NB4 (cell line): ENCODE results near the gene CBFA2T2.

Experiments
- DNase-seq: peaks from one replicate; pipeline ENCODE4 v3.0.0; 2010; ENCODE audit warnings: low read depth
- H3K4me3 ChIP-seq: one replicate; pipeline ENCODE4 v1.5.1; 2011; ENCODE audit warnings: mild to moderate bottlenecking, low read depth, low read length, moderate library complexity
- MYC ChIP-seq: IDR thresholded peaks from 2 replicates; pipeline ENCODE4 v1.6.1; 2011; ENCODE audit warnings: low read depth, low read length
- POLR2A ChIP-seq: IDR thresholded peaks from 2 replicates; pipeline ENCODE4 v1.6.1; 2011; ENCODE audit warnings: mild to moderate bottlenecking; ENCODE audit not compliant: insufficient read length; ENCODE audit errors: extremely low read depth
- TF ChIP-seq, protein P1 (sequence below): IDR thresholded peaks from one replicate; pipeline ENCODE4 v1.5.1; 2012; ENCODE audit warnings: low read depth, low read length
- TF ChIP-seq, protein P2 (sequence below): IDR thresholded peaks from 2 replicates; pipeline ENCODE4 v1.6.1; 2011; ENCODE audit warnings: low read depth, low read length

CBFA2T2 gene

DNA sequence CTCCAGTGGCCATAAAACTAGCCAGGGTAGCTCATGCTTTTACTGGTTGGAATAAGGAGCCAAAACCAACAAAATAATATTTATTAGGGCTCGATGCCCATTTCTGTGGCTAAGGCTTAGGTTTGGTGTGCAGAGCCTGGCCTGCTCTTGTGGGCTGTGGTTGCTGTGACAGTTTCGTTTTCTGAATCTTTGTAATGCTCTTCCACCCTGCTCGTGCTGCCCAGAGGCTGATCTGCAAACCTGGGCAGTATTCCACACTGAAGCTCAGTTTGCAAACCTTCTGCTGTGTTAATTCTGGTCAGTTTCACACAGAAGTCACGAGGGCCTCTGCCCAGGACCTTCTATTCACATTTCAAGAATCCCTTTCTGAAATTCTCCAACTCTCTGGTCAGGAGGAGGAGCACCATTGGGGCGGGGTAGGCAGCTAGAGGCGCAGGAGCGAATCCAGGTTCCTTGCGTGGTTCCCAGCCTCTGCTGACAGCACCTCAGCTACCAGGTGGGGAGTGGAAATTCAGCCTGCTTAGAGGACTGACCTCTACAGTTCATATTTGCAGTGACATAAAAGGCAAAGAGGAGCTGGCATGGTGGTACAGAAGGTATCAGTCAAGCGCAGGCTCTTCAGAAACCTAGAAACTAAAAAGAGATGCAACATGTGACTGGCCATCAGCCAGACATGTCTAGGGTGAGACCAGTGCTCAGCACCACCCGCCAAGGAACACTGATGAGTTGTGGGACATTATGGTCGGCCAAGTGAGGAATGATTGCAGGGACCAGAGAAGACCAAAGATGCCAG is 157.9 kb downstream of the CBFA2T2 start:
- DNase-seq = no peak
- no peak overlapping the region for H3K4me3 ChIP-seq
- TF ChIP-seq POLR2A = no peak
- TF ChIP-seq, protein P1, sequence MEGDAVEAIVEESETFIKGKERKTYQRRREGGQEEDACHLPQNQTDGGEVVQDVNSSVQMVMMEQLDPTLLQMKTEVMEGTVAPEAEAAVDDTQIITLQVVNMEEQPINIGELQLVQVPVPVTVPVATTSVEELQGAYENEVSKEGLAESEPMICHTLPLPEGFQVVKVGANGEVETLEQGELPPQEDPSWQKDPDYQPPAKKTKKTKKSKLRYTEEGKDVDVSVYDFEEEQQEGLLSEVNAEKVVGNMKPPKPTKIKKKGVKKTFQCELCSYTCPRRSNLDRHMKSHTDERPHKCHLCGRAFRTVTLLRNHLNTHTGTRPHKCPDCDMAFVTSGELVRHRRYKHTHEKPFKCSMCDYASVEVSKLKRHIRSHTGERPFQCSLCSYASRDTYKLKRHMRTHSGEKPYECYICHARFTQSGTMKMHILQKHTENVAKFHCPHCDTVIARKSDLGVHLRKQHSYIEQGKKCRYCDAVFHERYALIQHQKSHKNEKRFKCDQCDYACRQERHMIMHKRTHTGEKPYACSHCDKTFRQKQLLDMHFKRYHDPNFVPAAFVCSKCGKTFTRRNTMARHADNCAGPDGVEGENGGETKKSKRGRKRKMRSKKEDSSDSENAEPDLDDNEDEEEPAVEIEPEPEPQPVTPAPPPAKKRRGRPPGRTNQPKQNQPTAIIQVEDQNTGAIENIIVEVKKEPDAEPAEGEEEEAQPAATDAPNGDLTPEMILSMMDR = no peak
- TF ChIP-seq, protein P2, sequence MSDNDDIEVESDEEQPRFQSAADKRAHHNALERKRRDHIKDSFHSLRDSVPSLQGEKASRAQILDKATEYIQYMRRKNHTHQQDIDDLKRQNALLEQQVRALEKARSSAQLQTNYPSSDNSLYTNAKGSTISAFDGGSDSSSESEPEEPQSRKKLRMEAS = no peak
- TF ChIP-seq MYC = no peak

DNA sequence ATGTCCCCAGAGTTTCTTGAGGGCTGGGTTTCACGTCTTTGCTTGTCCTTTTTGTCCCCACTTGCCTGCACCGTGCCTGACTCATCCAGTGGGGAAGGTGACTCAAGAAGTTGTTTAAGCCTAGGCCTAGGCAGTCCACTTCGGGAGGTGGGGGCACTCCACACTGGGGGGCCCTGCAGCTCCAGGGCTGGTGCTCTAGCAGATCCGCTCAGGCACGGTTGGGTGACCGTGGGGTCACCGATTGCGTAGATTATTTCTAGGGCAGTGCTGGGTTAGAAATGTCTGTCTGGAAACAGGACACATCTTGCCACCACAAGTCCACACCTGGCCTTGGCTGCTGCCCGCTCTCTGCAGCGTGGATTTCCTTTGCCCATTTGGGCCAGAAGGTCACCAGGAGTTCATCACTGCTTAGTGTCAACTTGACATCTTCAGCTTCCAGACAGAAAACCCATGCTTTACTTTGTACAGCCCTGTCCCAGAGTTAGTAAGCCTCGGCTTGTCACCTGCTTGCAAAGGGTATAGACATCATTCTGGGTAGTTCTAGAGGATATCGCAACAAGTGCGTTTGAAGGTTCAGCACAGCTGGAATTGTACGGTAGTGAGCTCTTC is 158.6 kb downstream of the CBFA2T2 start:
- H3K4me3 ChIP-seq = no peak overlapping the region
- DNase-seq = no peak
- no peak for TF ChIP-seq MYC
- TF ChIP-seq, protein P2 = no peak
- TF ChIP-seq POLR2A = no peak
- TF ChIP-seq, protein P1 = no peak

DNA sequence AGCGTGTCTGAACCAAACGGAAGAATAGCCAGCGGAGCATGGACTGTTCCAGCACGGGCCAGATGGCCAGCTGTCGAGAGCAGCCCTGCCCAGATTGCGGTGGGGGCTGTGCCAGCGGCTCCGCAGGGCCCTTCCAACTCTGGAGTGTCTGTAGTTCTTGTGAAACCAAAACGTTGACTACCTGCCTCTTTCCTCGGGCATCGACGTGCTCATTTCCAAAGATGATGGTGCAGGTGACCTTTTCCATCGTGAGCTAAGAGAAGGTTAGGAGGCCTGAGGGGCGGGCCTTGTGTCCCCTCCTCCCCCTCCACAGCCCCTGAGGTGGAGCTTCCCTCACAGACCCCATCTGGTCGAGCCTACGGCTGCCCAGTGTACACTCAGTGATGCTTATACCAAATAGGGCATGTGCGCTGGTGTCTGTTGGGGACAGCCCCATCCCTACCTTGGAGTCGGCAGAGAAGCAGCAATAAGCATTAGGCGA is 159.3 kb downstream of the CBFA2T2 start:
- no peak overlapping the region for H3K4me3 ChIP-seq
- DNase-seq = no peak
- TF ChIP-seq MYC (no peak), POLR2A (no peak)
- TF ChIP-seq, protein P1 = no peak
- TF ChIP-seq, protein P2 = no peak

DNA sequence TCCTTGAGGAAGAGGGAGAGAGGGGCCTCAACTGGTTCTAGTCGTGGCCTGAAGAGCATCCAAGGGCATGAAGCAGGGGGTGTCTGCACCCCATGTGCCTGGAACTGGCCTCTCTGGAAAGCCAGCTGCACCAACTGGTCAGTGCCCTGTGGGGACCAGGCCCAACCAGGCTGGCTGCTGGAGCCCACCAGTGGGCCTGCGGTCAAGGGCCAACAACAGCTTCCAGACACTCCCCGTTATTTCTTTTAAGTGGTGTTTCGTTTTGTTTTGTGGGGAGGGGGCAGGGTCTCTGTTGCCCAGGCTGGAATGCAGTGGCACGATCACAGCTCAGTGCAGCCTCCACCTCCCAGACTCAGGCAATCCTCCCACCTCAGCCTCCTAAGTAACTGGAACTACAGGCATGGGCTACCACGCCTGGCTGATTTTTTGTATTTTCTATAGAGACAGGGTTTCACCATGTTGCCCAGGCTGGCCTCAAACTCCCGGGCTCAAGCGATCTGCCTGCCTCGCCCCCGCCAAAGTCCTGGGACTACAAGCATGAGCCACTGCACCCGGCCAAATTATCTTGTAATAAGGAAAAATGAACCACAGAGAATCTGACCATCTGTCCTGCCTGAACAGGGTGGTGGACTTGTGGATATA is 160.3 kb downstream of the CBFA2T2 start:
- no peak for DNase-seq
- H3K4me3 ChIP-seq = no peak overlapping the region
- TF ChIP-seq, protein P1 = no peak
- TF ChIP-seq, protein P2 = no peak
- TF ChIP-seq MYC (no peak), POLR2A (no peak)

DNA sequence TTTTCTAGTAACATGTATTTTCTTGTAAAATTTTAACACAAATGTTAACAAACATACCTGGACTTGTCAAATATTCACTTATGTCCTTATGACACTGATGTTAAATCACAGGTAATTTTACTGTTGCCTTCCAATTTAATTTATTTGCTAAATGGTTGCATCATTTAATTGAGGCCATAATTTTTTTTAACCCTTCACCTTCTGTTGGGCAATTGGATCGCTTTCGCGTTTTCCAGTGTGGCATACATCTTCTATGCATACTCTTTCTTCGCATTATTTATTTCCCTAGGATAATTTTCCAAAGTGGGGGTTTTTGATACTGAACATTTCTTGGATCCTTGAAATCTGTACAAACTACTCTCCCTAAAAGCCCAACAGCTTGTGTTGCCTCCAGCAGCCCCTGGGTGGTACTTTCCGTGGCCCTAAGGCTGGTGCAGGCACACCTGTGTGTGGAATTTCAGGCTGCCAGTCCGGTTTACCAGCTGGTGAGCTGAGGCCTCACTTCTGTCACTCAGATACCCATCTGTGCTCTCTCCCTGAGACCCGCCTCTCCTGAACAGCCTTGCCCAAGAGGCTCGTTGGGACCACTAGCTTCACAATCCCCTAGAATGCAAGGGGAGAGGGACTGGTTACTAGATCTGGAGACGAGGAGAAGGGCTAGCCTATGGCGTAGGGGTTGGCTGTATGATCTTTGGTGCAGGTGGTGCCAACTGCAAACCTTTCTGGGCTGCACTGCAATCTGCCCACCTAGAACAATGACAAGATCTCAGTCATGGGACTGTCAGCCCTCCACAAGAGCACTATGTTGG is 161.1 kb downstream of the CBFA2T2 start:
- H3K4me3 ChIP-seq = no peak overlapping the region
- TF ChIP-seq POLR2A (no peak), MYC (no peak)
- TF ChIP-seq, protein P2 = no peak
- TF ChIP-seq, protein P1 = no peak
- no peak for DNase-seq
